GM19455 (cell line): Measurements from ENCODE around the gene P2RY13.

Experiments
- ATAC-seq: cut with Tn5 transposase; IDR thresholded peaks from one replicate; pipeline ENCODE4 v1.9.1; 2021; ENCODE audit not compliant: unreplicated experiment

P2RY13 gene

DNA sequence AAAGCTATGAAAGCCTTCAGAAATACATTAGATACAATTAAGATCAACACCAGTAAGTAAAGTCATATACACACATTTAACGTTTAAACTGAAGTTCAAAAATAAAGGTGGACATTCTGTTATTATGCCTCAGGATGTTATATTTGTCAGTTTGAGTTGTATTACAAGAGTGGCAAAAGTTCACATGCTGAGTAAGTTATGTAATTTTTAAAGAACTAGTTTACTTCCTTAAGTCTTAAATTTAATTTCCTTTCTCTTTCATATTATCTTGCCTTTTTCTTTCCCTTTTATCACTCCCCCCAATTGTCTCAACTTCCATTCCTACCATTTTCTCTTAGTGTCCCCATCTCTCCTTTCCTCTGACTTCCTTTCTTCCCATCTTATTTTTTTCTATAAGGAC is 7.8 kb downstream of the P2RY13 start:
- no peak for ATAC-seq

GRCh38 chr3:151320131-151320530 is 9.2 kb downstream of the P2RY13 start:
- no peak for ATAC-seq

GRCh38 chr3:151319628-151320027 is 9.7 kb downstream of the P2RY13 start:
- no peak for ATAC-seq

GRCh38 chr3:151318991-151319390 is 10.4 kb downstream of the P2RY13 start:
- no peak for ATAC-seq

GRCh38 chr3:151318313-151318712 is 11.0 kb downstream of the P2RY13 start:
- no peak for ATAC-seq

GRCh38 chr3:151316267-151316991 is 12.9 kb downstream of the P2RY13 start, which contains the start of gene GPR87:
Gene GPR87, minus strand, starts transcription at chr3:151316820. Its CDS starts 16,720 bp downstream, at chr3:151300100.
- no peak for ATAC-seq

DNA sequence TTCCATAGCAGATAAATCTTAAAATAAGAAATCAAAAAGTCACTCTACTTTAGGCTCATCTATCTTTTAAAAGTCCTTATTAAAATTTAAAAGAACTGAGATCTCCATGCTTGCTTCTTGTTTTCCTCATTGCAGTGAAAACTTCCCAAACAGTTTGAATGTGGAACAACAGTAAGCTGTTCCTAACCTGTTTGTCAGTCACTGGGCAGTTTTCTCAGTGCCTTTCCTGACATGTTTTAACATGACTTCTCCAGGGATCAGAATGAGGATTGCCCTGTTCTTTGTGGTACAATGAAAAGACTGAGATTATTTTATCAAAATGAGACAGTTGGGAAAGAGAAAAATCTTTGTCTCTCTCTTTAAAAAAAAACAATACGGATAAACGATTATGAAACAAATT is 13.5 kb downstream of the P2RY13 start:
- no peak for ATAC-seq

DNA sequence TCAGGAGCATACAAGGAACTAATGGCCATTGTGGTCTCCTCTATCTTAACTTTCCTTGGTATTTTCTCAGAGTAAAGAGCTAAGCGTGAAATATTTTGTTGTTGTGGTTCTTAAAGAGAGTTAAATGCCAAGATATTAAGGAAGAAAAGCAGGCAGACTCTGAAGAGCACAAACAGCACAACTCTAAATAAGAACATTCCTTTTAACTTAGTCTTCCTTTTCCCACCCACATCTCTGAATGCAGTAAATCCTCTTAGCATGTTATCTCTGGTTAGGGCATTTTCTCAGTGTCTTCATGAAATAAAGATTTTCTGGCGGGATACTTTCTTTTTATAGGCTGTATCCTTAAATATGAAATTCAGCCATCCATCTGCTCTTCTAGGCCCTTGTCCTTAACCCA is 14.2 kb downstream of the P2RY13 start:
- ATAC-seq, result no peak

DNA sequence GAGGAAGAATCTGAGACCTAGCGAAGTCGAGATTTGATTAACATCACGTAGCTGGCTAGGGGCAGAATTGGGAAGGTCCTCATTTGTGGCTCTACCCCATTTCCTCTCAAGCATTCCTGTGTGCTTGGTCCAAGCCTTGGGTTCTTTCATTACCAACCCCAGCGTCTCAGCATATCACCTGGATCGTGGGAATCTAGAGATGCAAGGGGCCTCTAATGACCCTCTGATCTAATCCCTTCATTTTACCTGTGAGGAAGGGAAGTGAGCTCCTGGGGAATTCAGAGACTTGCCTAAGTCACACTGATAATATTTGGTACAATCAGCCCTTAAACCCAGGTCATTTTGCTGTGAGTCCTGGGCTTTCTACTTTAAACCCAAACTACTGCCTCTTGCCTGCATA is 14.8 kb downstream of the P2RY13 start:
- no peak for ATAC-seq

- ATAC-seq, result no peak
These were observed 15.2 kb downstream of the P2RY13 start for GRCh38 chr3:151314137-151314536.

GRCh38 chr3:151312972-151313371 is 16.4 kb downstream of the P2RY13 start:
- no peak for ATAC-seq

- no peak for ATAC-seq
These were observed 19.8 kb downstream of the P2RY13 start for GRCh38 chr3:151309566-151309965.

- ATAC-seq, result no peak
These were observed 21.5 kb downstream of the P2RY13 start for GRCh38 chr3:151307583-151308488.

DNA sequence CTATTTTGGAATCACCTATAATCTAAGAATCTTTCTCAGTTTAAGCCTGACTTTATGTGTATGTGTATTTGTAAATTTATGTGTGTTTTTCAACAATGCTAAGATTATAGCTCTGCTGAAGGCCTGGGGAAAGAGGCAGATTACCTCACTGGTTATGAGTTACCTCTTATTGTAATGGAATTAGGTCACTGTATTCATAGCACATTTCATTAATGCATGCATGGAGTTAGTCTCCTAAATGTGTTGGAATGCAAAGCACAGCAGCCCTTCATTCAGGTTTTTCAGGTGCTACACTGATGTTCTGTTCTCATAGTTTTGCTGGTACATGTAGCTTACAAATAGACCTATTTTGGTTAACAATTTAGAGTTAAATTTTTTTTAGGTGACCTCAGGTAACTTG is 22.2 kb downstream of the P2RY13 start:
- ATAC-seq, result no peak

- ATAC-seq, result no peak
These were observed 23.1 kb downstream of the P2RY13 start for GRCh38 chr3:151306168-151306810.

DNA sequence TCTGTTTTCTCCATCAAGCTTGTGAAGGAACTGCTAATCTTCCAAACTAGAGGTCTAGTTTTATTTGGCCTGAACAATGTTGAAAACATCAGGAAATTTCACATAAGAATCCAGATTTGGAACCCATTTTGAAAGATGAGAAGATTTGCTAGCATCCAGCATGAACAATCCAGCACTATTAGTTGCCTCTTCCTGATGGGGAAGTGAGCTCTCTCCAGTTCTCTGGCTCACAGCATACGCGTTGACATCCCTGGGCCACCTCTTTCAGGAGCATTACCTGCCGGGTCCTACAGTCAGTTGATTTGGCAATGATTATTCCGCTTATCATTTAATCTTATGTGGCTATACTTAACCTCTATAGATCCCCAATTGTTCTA is 23.6 kb downstream of the P2RY13 start:
- no peak for ATAC-seq

- no peak for ATAC-seq
These were observed 24.1 kb downstream of the P2RY13 start for GRCh38 chr3:151305060-151305774.

GRCh38 chr3:151303751-151304150 is 25.6 kb downstream of the P2RY13 start:
- no peak for ATAC-seq

DNA sequence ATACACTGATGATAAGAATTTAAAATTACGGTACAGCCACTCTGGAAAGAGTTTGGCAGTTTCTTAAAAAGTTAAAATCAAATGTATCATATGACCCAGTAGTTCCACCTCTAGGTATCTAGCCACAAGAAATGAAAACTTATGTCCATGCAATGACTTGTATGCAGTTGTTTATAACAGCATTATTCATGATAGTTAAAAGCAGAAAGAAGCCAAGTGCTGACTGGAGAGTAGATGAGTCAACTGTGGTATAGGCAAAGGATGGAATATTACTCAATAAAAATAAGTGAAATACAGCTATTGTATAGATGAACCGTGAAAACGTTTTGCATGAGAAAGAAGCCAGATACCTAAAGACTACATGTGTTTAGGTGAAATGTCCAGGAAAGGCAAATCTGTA is 27.6 kb downstream of the P2RY13 start:
- ATAC-seq, result no peak

DNA sequence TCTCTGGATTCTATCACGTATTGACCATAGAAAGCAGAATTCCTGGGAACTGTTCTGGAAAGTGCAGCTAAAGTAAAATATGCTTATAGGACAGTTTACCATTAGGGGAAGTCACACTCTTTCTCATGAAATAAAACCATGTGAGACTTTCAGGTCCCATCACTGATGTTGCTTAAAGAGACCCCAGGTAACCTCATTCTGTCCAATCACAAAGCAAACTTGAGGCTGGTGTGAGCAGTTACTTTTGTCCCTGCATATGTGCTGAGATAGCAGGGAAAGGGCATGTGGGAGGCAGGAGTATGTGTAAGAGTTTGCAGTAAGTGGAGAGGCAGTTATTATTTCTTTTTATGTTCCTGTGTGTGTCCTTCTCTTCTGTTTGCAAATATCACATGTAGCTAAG is 28.8 kb downstream of the P2RY13 start:
- ATAC-seq, result no peak

- no peak for ATAC-seq
These were observed 30.3 kb downstream of the P2RY13 start for GRCh38 chr3:151299006-151299405.
